HepG2 (cell line): ENCODE results near the gene CRADD. TPM values are rescaled to one million over a fixed set of nuclear protein-coding genes. Genes with fewer than 3 reads are reported as not detected.

Source experiments
- ATAC-seq: fragments of 200-7000 bp; cut with Tn5 transposase; 3 replicates; pipeline ENCODE4 v1.9.1; 2020; ENCODE audit warnings: mild to moderate bottlenecking, moderate library complexity
- BruUV-seq: library from RNA; stranded (reverse); fragments of 400-500 nt; replicated peaks from 2 replicates; lab custom pipeline; 2021; lab: Mats Ljungman, UMichigan
- CTCF ChIA-PET: fragments of 300-600 bp; formaldehyde crosslinking; extraction: SDS; loops from one replicate; lab custom pipeline; 2021; ENCODE audit warnings: low total read pairs, inconsistent platforms, low intra/inter-chr PET ratio; lab: Yijun Ruan, JAX
- POLR2A ChIA-PET: fragments of 350-600 bp; sonication (Branson Sonifier 250); formaldehyde crosslinking; loops from one replicate; lab custom pipeline; 2020; ENCODE audit warnings: antibody characterized with exemption, inconsistent platforms; lab: Yijun Ruan, JAX
- DNase-seq: peaks from one replicate; pipeline ENCODE4 v3.0.0-alpha.2; 2015; ENCODE audit warnings: low spot score
- FAIRE-seq: peaks from 3 replicates; lab custom pipeline; 2011; peaks lifted over from hg19 to GRCh38; lab: Jason Lieb, UNC
- H2AFZ ChIP-seq: one replicate; pipeline ENCODE4 v1.6.1; 2011; ENCODE audit warnings: low read length, inconsistent platforms
- H3K27ac ChIP-seq: fragments of 300-600 bp; 3 replicates; pipeline ENCODE4 v1.8.0; 2011; ENCODE audit warnings: mixed run types, mild to moderate bottlenecking, mixed read lengths, low read length, inconsistent platforms; ENCODE audit not compliant: insufficient read depth; ENCODE audit errors: extremely low read length
- H3K27me3 ChIP-seq, 2 experiments: fragments of 200-600 bp in 1 of 2; 2 replicates in 1 of 2; 3 replicates in 1 of 2; pipeline versions ENCODE4 v1.6.0 to v1.8.0; 2011; ENCODE audit warnings: low read length in 2 of 2, mild to moderate bottlenecking in 2 of 2, moderate library complexity in 2 of 2, inconsistent platforms in 1 of 2; ENCODE audit not compliant: insufficient read depth in 2 of 2, control insufficient read depth in 1 of 2
- H3K36me3 ChIP-seq, 2 experiments: fragments of 200-600 bp in 1 of 2; replicated peaks in 1 of 2; 2 replicates in 1 of 2; 3 replicates in 1 of 2; pipeline versions ENCODE4 v1.5.1 to v1.8.0; 2011; ENCODE audit warnings: low read length in 2 of 2, inconsistent platforms in 1 of 2; ENCODE audit not compliant: insufficient read depth in 2 of 2, control insufficient read depth in 1 of 2
- H3K4me1 ChIP-seq: 2 replicates; pipeline ENCODE4 v1.5.1; 2012; ENCODE audit warnings: low read length, inconsistent platforms; ENCODE audit not compliant: insufficient read depth
- H3K4me2 ChIP-seq: 2 replicates; pipeline ENCODE4 v1.6.0; 2011; ENCODE audit warnings: low read depth, low read length, inconsistent platforms
- H3K4me3 ChIP-seq, 3 experiments: fragments of 200-600 bp in 1 of 3; sonication (generic), shearing (Covaris generic) in 1 of 3; replicated peaks in 1 of 3; 2 replicates each; pipeline ENCODE4 v1.5.1; 2011 to 2016; ENCODE audit warnings: low read length in 3 of 3, inconsistent platforms in 2 of 3, low read depth in 2 of 3, mild to moderate bottlenecking in 2 of 3, control low read depth in 1 of 3, mixed read lengths in 1 of 3; ENCODE audit not compliant: insufficient read depth in 1 of 3
- H3K79me2 ChIP-seq: one replicate; pipeline ENCODE4 v1.6.1; 2011; ENCODE audit warnings: low read length, inconsistent platforms; ENCODE audit not compliant: insufficient read depth
- H3K9ac ChIP-seq: 2 replicates; pipeline ENCODE4 v1.6.0; 2011; ENCODE audit warnings: mild to moderate bottlenecking, low read depth, low read length, inconsistent platforms; ENCODE audit not compliant: insufficient read depth
- H3K9me3 ChIP-seq: 2 replicates; pipeline ENCODE4 v1.5.1; 2012; ENCODE audit warnings: mild to moderate bottlenecking, low read length
- H4K20me1 ChIP-seq: 2 replicates; pipeline ENCODE4 v1.6.0; 2011; ENCODE audit warnings: inconsistent platforms, mild to moderate bottlenecking, low read length, moderate library complexity; ENCODE audit not compliant: insufficient read depth
- E2F2 ChIP-seq: sonication (generic); formaldehyde crosslinking; IDR thresholded peaks from 2 replicates; pipeline ENCODE4 v1.4.0; 2020; ENCODE audit warnings: missing genetic modification reagents, borderline replicate concordance
- HDAC6 ChIP-seq: fragments of 200-600 bp; sonication (generic); IDR thresholded peaks from 2 replicates; pipeline ENCODE4 v1.7.0; 2017; ENCODE audit warnings: mild to moderate bottlenecking, antibody characterized with exemption, low read length, low read depth
- ISL2 ChIP-seq: sonication (generic); formaldehyde crosslinking; IDR thresholded peaks from 2 replicates; pipeline ENCODE4 v1.5.0; 2020; ENCODE audit warnings: missing genetic modification reagents
- KLF15 ChIP-seq: sonication (generic); formaldehyde crosslinking; IDR thresholded peaks from 2 replicates; pipeline ENCODE4 v1.8.1; 2023; ENCODE audit warnings: borderline replicate concordance, mild to moderate bottlenecking, inconsistent platforms, missing genetic modification reagents, mixed read lengths
- MIXL1 ChIP-seq: IDR thresholded peaks from 2 replicates; pipeline ENCODE4 v1.6.1; 2016
- PBX3 ChIP-seq: sonication (generic); formaldehyde crosslinking; IDR thresholded peaks from 2 replicates; pipeline ENCODE4 v1.8.1; 2023; ENCODE audit warnings: missing genetic modification reagents, inconsistent platforms, borderline replicate concordance
- RXRB ChIP-seq: IDR thresholded peaks from 2 replicates; pipeline ENCODE4 v1.6.1; 2016; ENCODE audit warnings: borderline replicate concordance, missing genetic modification reagents, missing compliant biosample characterization
- TRIM24 ChIP-seq: sonication (generic); formaldehyde crosslinking; IDR thresholded peaks from 2 replicates; pipeline ENCODE4 v1.8.0; 2022; ENCODE audit warnings: mild to moderate bottlenecking, missing genetic modification reagents
- ZNF354B ChIP-seq: sonication (generic); formaldehyde crosslinking; IDR thresholded peaks from 2 replicates; pipeline ENCODE4 v1.8.0; 2022; ENCODE audit warnings: mild to moderate bottlenecking, missing genetic modification reagents
- ZNF562 ChIP-seq: sonication (generic); formaldehyde crosslinking; IDR thresholded peaks from 2 replicates; pipeline ENCODE4 v1.8.0; 2022; ENCODE audit warnings: missing genetic modification reagents, borderline replicate concordance
- ZNF598 ChIP-seq: sonication (generic); formaldehyde crosslinking; IDR thresholded peaks from 2 replicates; pipeline ENCODE4 v1.5.1; 2020; ENCODE audit warnings: mild to moderate bottlenecking, missing genetic modification reagents, borderline replicate concordance
- WGBS: methylation state at CpG from one replicate; pipeline ENCODE4 v1.1.6; 2017; ENCODE audit warnings: low lambda C conversion rate; 5-methylcytosine and 5-hydroxymethylcytosine counted together
- in situ Hi-C: cut with HindIII; loops from 2 replicates; pipeline ENCODE4 v1.10.0; 2017; ENCODE audit warnings: low pct_unique_long_range_greater_than_20kb; ENCODE audit not compliant: extremely low pct_ligation_motif_present
- intact Hi-C: fragments of 100-400 bp; cut with micrococcal nuclease; formaldehyde crosslinking; loops from one replicate; pipeline ENCODE4 v1.10.0; 2022; ENCODE audit not compliant: unreplicated experiment
- polyA plus RNA-seq, 8 experiments: library from polyadenylated mRNA; depleted of rRNA in 3 of 8; stranded (reverse) in 7 of 8; unstranded in 1 of 8; fragments of >200 nt; fragmentation: Illumina TruSeq in 4 of 8; extraction: Trizol in 4 of 8; gene quantifications; 2 replicates each; pipeline versions ENCODE4 v1.2.1 to v1.2.3, GENCODE V29; 2011 to 2016; ENCODE audit warnings: low read depth in 4 of 8, missing spikeins in 1 of 8, mixed read lengths in 1 of 8; ENCODE audit not compliant: insufficient read depth in 1 of 8
- total RNA-seq, 5 experiments: library from RNA; depleted of rRNA; stranded (reverse); fragments of >200 nt; fragmentation: Illumina TruSeq; extraction: Trizol; gene quantifications; 2 replicates each; pipeline ENCODE4 v1.2.3, GENCODE V29; 2016; ENCODE audit warnings: low read depth in 1 of 5
- TF ChIP-seq, protein P1 (sequence below): sonication (generic); formaldehyde crosslinking; IDR thresholded peaks from 2 replicates; pipeline ENCODE4 v1.4.0; 2020; ENCODE audit warnings: missing genetic modification reagents

Gene CRADD
- total and polyA plus RNA-seq, 2 of the 13 experiments (the other 11 are each of a cell fraction or from before 2014, with no cell fraction given), result 12.4 to 18.8 TPM

DNA sequence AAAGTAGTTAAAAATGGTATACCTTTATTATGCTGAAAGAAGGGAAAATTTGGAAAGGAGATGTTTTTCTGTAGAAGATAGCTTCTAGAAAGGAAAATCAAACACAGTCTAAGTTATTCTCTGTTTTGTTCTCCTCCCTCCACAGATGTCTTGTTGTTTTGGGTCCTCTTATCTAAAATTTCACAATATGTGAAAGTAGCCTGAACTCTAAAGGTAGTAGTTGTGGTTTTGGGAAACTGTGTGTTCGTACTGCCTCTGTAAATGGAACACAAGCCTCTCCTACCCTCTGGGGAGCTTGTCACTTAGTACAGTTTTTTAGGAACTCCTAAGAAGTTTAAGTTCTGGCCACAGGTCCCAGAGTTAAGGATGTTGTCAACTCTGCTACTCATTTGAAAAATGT is 112.6 kb downstream of the CRADD start:
- Histone ChIP-seq H3K36me3 (no peaks in the 10 kb centered on the region), H3K4me3 (no peak overlapping the region), H4K20me1 (no peaks in the 10 kb centered on the region), H3K4me1 (peaks cover 29% of the 10 kb centered on the region), H3K4me2 (no peak overlapping the region), H3K27me3 (no peaks in the 10 kb centered on the region), H2AFZ (no peak overlapping the region), H3K9ac (no peak overlapping the region), H3K79me2 (no peaks in the 10 kb centered on the region), H3K27ac (no peak overlapping the region), H3K9me3 (no peaks in the 10 kb centered on the region)
- in situ Hi-C loops (no loop called here), intact Hi-C loops (no loop called here)
- BruUV-seq, result no TSS peak
- ATAC-seq, result no peak
- no peak for TF ChIP-seq E2F2 (CRISPR knock-in tag)
- no peak for TF ChIP-seq MIXL1 (CRISPR knock-in tag)
- no peak for TF ChIP-seq ZNF562 (CRISPR knock-in tag)
- TF ChIP-seq TRIM24 (CRISPR knock-in tag), result no peak
- no peak for TF ChIP-seq KLF15 (CRISPR knock-in tag)
- no peak for TF ChIP-seq PBX3 (CRISPR knock-in tag)
- TF ChIP-seq, protein P1, sequence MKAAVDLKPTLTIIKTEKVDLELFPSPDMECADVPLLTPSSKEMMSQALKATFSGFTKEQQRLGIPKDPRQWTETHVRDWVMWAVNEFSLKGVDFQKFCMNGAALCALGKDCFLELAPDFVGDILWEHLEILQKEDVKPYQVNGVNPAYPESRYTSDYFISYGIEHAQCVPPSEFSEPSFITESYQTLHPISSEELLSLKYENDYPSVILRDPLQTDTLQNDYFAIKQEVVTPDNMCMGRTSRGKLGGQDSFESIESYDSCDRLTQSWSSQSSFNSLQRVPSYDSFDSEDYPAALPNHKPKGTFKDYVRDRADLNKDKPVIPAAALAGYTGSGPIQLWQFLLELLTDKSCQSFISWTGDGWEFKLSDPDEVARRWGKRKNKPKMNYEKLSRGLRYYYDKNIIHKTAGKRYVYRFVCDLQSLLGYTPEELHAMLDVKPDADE (CRISPR knock-in tag), result no peak
- no peak for TF ChIP-seq RXRB (CRISPR knock-in tag)
- TF ChIP-seq ZNF354B (CRISPR knock-in tag), result no peak
- TF ChIP-seq ZNF598, result no peak
- TF ChIP-seq HDAC6, result no peak
- TF ChIP-seq ISL2 (CRISPR knock-in tag), result no peak
- ChIA-PET POLR2A (no interaction called here), CTCF (no interaction called here)
- no peak for DNase-seq
- 83% methylated on average over 1 of the region's 1 CpG for WGBS
- FAIRE-seq, result no peak
